Medulla oblongata (tissue), 1 donor: Measurements from ENCODE around the gene FANCM.
"Not testable (repeated sequence)": the region's sequence is repeated elsewhere in the genome, so short reads cannot be mapped to it uniquely, and the experiment has no call there.

ENCODE experiments used
- DNase-seq: peaks from one replicate; pipeline ENCODE4 v3.0.0-alpha.2; 2015; ENCODE audit errors: extremely low spot score

Gene FANCM

GRCh38 chr14:45140661-45141187, 5.0 kb downstream of the FANCM start:
- DNase-seq: no peak

- not testable (repeated sequence) for DNase-seq
These were observed 6.4 kb downstream of the FANCM start for GRCh38 chr14:45142083-45142482.

DNA sequence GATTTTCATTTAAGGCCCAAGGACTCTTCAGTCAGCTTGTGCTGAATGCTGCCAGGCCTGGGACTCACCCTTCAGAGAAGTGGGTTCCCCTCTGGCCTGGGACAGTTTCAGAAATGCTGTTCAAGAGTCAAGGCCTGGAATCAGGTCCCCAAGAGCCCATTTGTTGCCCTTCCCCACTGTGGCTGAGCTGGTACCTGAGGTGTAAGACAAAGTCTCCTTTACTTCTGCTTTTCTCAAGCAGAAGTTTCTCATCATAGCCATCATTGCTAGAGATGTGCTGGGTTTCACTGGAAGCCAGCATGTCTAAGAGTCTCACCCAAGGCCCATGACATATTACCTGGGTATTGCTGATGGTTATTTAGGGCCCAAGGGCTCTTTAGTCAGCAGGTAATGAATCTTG, 8.9 kb downstream of the FANCM start:
- no peak for DNase-seq

DNA sequence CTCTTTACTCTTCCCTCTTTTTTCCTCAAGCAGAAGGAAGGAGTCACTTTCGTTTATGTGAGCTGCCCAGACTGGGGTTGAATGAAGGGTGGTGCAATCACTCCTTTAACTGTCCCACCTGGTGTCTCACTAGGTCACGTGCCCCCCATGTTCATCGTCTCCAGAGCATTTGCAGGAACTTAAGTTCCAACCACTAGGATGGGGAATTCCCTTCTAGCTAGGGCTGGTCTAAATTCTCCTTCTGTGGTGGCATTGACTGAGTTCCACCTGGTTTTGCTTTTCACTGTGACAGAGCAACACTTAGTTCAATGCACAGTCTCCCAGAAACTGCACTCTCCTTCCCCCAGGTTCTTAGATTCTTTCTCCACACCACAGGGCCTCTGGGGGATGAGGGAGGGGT, 9.5 kb downstream of the FANCM start:
- no peak for DNase-seq

GRCh38 chr14:45149602-45150001, 13.9 kb downstream of the FANCM start:
- no peak for DNase-seq

DNA sequence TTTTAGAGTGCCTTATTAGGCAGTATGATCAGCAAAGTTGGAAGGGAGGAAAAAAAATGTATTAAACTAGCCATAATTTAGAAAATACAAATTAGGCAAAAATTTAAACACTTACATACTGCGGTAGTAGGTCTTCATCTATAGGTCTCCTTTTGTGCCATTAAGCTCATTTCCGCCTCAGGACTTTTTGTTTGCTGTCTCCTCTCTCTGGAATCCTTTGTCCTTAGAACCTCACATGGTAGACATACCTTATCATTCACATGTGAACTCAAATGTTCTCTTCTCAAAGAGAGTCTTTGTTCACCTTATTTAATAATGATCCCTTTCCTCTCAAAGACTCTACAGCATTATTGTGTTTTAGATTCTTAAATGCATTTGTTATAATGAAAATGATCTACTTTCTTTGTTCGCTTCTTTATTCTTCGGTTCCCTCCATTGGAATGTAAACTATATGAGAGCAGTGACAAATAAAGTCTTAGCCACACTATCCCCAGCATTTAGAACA, 14.7 kb downstream of the FANCM start:
- no peak for DNase-seq

DNA sequence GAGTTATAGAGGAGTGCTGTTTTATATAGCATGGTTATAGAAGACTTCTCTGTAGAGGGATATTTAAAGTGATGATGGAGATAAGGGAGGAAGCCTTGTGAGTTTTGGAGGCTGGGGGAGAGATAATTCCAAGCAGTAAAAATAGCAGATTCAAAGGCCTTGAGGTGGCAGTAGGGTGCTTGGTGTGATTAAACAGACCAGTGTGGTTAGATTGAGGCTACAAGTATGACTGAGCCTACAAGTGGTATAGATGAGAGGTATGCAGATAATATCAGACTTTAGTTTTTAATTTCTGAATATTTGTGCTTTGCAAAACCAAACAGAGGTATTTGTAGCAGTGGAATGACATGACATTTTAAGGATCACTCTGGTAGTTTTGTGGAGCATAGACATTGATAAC, 20.3 kb downstream of the FANCM start:
- DNase-seq: no peak

- no peak for DNase-seq
These were observed 34.2 kb downstream of the FANCM start for GRCh38 chr14:45169906-45170305.

DNA sequence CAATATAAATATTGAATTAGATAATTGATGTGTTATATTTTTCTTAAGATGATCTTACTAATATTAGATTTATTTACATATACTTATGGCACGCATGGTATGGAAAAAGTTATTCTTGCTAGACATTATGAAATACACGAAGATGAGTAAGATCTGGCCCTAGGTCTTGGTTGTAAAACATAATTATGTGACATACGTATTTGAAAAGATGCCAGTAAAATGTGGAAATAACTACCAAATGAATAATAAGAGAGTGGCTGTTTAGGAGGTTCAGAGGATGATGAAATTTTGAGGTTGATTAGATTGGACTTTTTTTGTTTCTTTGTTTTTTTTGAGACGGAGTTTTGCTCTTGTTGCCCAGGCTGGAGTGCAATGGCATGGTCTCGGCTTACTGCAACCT, 41.3 kb downstream of the FANCM start:
- no peak for DNase-seq

- no peak for DNase-seq
These were observed 45.6 kb downstream of the FANCM start for GRCh38 chr14:45181329-45181728.

- DNase-seq: no peak
These were observed 46.1 kb downstream of the FANCM start for GRCh38 chr14:45181806-45182205.

DNA sequence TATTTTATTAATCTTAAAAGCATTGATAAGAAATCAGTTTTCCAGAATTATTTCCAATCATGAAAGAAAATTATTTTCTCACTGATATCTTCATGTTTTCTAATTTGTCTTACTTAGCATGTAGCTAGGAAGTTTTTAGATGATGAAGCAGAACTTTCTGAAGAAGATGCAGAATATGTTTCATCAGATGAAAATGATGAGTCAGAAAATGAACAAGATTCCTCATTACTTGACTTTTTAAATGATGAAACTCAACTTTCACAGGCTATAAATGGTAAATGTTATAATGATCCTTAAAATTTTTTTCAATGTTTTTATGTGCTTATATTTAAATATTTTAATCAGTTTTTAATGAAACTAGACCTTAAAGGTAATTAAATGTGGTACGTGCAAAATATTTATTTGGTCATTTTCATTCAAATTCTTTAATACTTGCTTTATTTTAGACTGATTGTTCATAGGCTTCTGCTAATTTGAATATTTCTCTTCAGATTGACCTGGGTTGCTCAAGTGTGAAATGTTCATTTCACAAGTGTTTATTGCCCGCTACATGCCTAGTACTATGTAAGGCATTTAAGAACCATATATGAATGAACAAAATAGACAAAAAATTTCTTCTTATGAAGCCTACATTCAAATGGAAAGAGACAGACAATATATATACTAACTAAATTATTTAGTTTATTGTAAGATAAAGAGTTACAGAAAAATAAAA, 49.5 kb downstream of the FANCM start:
- no peak for DNase-seq

GRCh38 chr14:45194964-45195363, 59.2 kb downstream of the FANCM start:
- DNase-seq: no peak

GRCh38 chr14:45198551-45198950, 62.8 kb downstream of the FANCM start:
- no peak for DNase-seq

DNA sequence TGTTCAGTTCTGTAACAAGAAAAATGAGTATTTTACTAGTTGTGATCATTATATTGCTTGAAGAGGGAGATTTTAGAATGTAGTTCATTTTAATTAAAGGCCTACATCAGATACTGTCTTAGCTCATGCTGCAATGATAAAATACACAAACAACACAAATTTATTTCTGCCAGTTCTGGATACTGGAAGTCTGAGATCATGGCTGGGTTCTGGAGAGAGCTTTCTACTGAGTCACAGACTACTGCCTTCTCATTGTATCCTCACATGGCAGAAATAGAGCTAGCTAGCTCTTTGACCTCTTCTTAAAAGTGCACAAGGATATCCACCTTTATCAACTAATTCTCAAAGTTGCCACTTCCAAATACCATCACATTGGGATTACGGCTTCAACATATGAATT, 63.5 kb downstream of the FANCM start:
- DNase-seq: no peak

DNA sequence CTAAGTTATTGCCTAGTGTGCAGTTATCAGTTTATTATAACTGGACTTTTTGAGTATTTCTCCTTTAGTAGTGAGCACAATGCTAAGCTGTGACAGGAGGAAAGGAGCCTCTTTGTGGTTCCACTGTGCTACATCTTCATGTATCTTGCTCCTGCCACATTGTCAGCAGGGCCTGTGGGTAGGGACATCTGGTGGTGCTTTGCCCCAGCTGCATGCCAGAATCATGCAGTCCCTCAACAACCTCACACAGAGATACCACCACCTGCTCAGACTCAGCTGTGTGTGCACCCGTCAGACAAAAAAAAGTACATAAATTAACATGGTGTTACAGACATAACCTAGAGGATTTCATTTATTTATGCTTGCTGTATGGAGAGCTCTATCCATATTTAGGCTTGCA, 66.2 kb downstream of the FANCM start:
- DNase-seq: no peak

DNA sequence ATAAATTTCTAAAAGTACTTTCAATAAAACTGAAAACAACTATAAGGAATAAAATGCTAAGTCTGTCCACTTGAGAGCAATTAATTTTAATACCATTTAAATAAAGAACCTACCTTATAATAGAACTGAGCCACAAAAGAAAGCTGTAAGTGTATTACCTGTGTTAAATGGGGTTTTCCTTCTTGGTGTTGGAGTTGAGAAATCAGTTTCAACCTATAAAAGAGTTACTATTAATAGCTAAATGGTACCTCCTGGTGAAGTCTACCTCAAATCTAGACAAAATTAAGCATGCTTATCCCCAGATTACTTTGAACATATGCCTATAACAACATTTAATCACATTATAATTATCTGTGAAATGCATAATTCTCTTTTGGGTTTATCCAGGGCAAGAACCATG, 68.5 kb downstream of the FANCM start:
- DNase-seq: no peak

DNA sequence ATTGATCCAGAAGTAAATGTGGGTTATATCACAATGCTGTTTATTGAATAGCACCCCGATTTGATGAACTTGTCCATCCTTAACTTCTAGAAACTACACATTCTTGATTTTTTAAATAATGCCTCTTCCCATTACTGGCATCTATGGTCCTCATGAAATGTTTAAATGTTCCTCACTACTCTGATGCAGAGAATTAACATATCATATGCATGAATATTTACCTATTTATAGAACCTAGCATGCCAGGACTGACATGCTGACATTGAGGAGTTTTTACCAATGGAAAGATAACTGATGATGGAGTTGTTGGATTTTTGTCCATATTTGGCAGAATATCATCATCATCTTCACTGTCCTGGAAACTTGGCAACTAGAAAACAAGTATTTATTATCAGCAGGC, 74.4 kb downstream of the FANCM start:
- no peak for DNase-seq

- DNase-seq: no peak
These were observed 75.6 kb downstream of the FANCM start for GRCh38 chr14:45211295-45211694.

DNA sequence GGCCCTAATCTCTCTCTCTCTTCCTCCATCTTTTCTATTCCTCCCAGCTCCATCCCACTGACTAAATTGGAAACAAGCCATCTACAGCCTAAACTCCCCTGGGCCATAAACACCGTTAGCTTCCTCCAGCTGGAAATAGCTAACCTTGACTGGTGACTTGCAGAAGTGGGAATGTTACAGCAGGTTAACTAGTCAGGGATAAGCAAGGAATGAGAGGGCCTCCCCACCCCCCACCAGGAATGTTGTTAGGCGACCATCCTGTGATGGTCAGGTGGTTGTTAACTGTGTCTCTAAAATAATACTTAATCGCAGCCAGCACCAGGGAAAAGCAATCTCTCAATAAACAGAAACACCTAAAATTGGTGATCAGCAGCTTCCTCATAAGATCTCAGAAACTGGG, 76.5 kb downstream of the FANCM start:
- DNase-seq: no peak

DNA sequence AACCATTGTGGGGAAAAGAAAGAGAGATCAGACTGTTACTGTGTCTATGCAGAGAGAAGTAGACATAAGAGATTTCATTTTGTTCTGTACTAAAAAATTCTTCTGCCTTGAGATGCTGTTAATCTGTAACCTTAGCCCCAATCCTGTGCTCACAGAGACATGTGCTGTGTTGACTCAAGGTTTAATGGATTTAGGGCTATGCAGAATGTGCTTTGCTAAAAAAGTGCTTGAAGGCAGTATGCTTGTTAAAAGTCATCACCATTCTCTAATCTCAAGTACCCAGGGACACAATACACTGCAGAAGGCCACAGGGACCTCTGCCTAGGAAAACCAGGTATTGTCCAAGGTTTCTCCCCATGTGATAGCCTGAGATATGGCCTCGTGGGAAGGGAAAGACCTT, 78.0 kb downstream of the FANCM start:
- not testable (repeated sequence) for DNase-seq

GRCh38 chr14:45214341-45214740, 78.6 kb downstream of the FANCM start:
- not testable (repeated sequence) for DNase-seq

- no peak for DNase-seq
These were observed 86.9 kb downstream of the FANCM start for GRCh38 chr14:45222485-45223262.
